ENCODE results near the gene MYOD1.

Gene MYOD1

GRCh38 chr11:17716807-17717206, 2.6 kb upstream of the MYOD1 start:
- no peak for DNase-seq (ENCODE audit: low read depth)
- no peak for TF ChIP-seq CTCF (conservative IDR thresholded peaks at IDR 0.05; ENCODE audit: low read length)
- H3K4me3 ChIP-seq (ENCODE audit: low read length): no peak overlapping the region

- no peak for TF ChIP-seq CTCF (conservative IDR thresholded peaks at IDR 0.05; ENCODE audit: low read length)
- no peak for DNase-seq (ENCODE audit: low read depth)
- no peak overlapping the region for H3K4me3 ChIP-seq (ENCODE audit: low read length)
Observed at GRCh38 chr11:17718015-17718414, 1.4 kb upstream of the MYOD1 start.

GRCh38 chr11:17718510-17718962, 835 bp upstream of the MYOD1 start:
- no peak overlapping the region for H3K4me3 ChIP-seq (ENCODE audit: low read length)
- no peak for TF ChIP-seq CTCF (conservative IDR thresholded peaks at IDR 0.05; ENCODE audit: low read length)

GRCh38 chr11:17719938-17720795, 796 bp downstream of the MYOD1 start:
- no peak for DNase-seq (ENCODE audit: low read depth)
- 0 out of 2 replicates have a peak, but pooled peaks have one; percentile 3 for TF ChIP-seq CTCF (conservative IDR thresholded peaks at IDR 0.05; ENCODE audit: low read length)
- no peak overlapping the region for H3K4me3 ChIP-seq (ENCODE audit: low read length)

More at GRCh38 chr11:17718510-17718962, 835 bp upstream of the MYOD1 start:
- no peak for DNase-seq (ENCODE audit: low read depth)

- H3K4me3 ChIP-seq (ENCODE audit: low read length): no peak overlapping the region
- TF ChIP-seq CTCF (conservative IDR thresholded peaks at IDR 0.05; ENCODE audit: low read length): no peak
- DNase-seq (ENCODE audit: low read depth): no peak
Observed at GRCh38 chr11:17720796-17721171, 1.4 kb downstream of the MYOD1 start.

GRCh38 chr11:17721242-17721999, 2.0 kb downstream of the MYOD1 start:
- no peak overlapping the region for H3K4me3 ChIP-seq (ENCODE audit: low read length)
- no peak for TF ChIP-seq CTCF (conservative IDR thresholded peaks at IDR 0.05; ENCODE audit: low read length)
- DNase-seq (ENCODE audit: low read depth): no peak
